ENCODE measurements around the gene ADISSP.

GRCh38 chr20:3720068-3720467 is 47.5 kb downstream of the ADISSP start:
- TF ChIP-seq CTCF (IDR thresholded peaks at IDR 0.05) = no peak
- TF ChIP-seq POLR2A (IDR thresholded peaks at IDR 0.05) = no peak
- TF ChIP-seq EP300 (IDR thresholded peaks at IDR 0.05; ENCODE audit: low read depth) = no peak
- no peak for TF ChIP-seq POLR2AphosphoS5 (IDR thresholded peaks at IDR 0.05)
